NCI-H2029 (cell line): ENCODE results near the gene ADGRG2.

Experiments used
- DNase-seq: peaks from one replicate; lab custom pipeline; 2025; lab: John Stamatoyannopoulos, UW

ADGRG2 gene

GRCh38 chrX:18949944-18950301, 172.3 kb downstream of the ADGRG2 start:
- no peak for DNase-seq

GRCh38 chrX:18949291-18949943, 172.9 kb downstream of the ADGRG2 start:
- DNase-seq = no peak

GRCh38 chrX:18946611-18947010, 175.7 kb downstream of the ADGRG2 start:
- DNase-seq = no peak

GRCh38 chrX:18946157-18946556, 176.1 kb downstream of the ADGRG2 start:
- no peak for DNase-seq

GRCh38 chrX:18945483-18945882, 176.8 kb downstream of the ADGRG2 start:
- DNase-seq = no peak

GRCh38 chrX:18944482-18944881, 177.8 kb downstream of the ADGRG2 start:
- no peak for DNase-seq

GRCh38 chrX:18941896-18942295, 180.4 kb downstream of the ADGRG2 start:
- no peak for DNase-seq
